Osteocyte (in vitro differentiated cells): ENCODE measurements around the gene TRNAU1AP. TPM values are rescaled to one million over a fixed set of nuclear protein-coding genes. Genes with fewer than 3 reads are reported as not detected.

Source experiments
- DNase-seq: peaks from one replicate; pipeline ENCODE4 v3.0.0; 2021; ENCODE audit warnings: mixed read lengths; ENCODE audit not compliant: unreplicated experiment; ENCODE audit errors: extremely low spot score
- H3K27ac Mint-ChIP-seq: one replicate; pipeline ENCODE4 v1.8.0; 2021; ENCODE audit warnings: mild to moderate bottlenecking, mixed read lengths; ENCODE audit not compliant: unreplicated experiment
- H3K27me3 Mint-ChIP-seq: one replicate; pipeline ENCODE4 v1.8.0; 2021; ENCODE audit warnings: mixed read lengths; ENCODE audit not compliant: unreplicated experiment
- H3K36me3 Mint-ChIP-seq: one replicate; pipeline ENCODE4 v1.8.0; 2021; ENCODE audit warnings: mixed read lengths; ENCODE audit not compliant: unreplicated experiment
- H3K4me1 Mint-ChIP-seq: one replicate; pipeline ENCODE4 v1.8.0; 2021; ENCODE audit warnings: mixed read lengths; ENCODE audit not compliant: unreplicated experiment
- H3K4me3 Mint-ChIP-seq: one replicate; pipeline ENCODE4 v1.8.0; 2021; ENCODE audit warnings: mild to moderate bottlenecking, moderate library complexity, mixed read lengths; ENCODE audit not compliant: unreplicated experiment
- H3K9me3 Mint-ChIP-seq: one replicate; pipeline ENCODE4 v1.8.0; 2021; ENCODE audit warnings: mixed read lengths; ENCODE audit not compliant: unreplicated experiment
- total RNA-seq: library from RNA; stranded (reverse); gene quantifications from 2 replicates; pipeline ENCODE4 v1.2.1, GENCODE V29; 2021
- TF ChIP-seq, protein P1 (sequence below): fragments of 200-600 bp; sonication (generic); IDR thresholded peaks from 2 replicates; pipeline ENCODE4 v1.5.0; 2021; ENCODE audit warnings: antibody characterized with exemption, mild to moderate bottlenecking, moderate library complexity

TRNAU1AP gene
- total RNA-seq, 1 donor from 2014 or later, result 23.3 TPM

DNA sequence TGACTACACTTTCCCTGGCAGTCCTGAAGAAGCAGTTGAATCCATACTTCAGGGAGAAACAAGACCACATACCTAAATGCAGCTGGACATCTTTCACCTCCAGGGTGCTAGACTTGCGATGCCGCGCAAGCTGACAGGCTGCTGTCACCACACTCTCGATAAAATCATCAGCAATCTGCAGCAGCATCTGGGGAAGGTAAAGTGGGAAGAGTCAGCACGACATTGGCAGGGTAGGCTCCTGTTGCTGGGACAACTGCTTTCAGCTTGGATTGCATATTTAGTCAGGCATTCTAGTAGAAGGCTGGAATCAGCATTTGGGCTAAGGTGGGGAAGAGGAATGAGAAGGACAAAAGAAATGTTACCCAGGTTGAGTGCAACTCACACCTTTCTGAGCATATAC, 60.3 kb downstream of the TRNAU1AP start:
- no peaks in the 10 kb centered on the region for H3K4me1 Mint-ChIP-seq
- peaks cover 19% of the 10 kb centered on the region for H3K36me3 Mint-ChIP-seq
- no peak overlapping the region for H3K27ac Mint-ChIP-seq
- no peaks in the 10 kb centered on the region for H3K27me3 Mint-ChIP-seq
- no peak for DNase-seq
- no peak overlapping the region for H3K4me3 Mint-ChIP-seq
- TF ChIP-seq, protein P1, sequence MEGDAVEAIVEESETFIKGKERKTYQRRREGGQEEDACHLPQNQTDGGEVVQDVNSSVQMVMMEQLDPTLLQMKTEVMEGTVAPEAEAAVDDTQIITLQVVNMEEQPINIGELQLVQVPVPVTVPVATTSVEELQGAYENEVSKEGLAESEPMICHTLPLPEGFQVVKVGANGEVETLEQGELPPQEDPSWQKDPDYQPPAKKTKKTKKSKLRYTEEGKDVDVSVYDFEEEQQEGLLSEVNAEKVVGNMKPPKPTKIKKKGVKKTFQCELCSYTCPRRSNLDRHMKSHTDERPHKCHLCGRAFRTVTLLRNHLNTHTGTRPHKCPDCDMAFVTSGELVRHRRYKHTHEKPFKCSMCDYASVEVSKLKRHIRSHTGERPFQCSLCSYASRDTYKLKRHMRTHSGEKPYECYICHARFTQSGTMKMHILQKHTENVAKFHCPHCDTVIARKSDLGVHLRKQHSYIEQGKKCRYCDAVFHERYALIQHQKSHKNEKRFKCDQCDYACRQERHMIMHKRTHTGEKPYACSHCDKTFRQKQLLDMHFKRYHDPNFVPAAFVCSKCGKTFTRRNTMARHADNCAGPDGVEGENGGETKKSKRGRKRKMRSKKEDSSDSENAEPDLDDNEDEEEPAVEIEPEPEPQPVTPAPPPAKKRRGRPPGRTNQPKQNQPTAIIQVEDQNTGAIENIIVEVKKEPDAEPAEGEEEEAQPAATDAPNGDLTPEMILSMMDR, result no peak
- no peaks in the 10 kb centered on the region for H3K9me3 Mint-ChIP-seq

Other genes starting within 250 kb of the TRNAU1AP start
- 13.8 and 16.5 TPM in 2 replicates for gene MED18, start 224.0 kb upstream of the TRNAU1AP start, total RNA-seq
- 55.6 and 56.0 TPM in 2 replicates for gene PHACTR4, start 183.3 kb upstream of the TRNAU1AP start, total RNA-seq
- gene RCC1, start 47.0 kb upstream of the TRNAU1AP start, total RNA-seq, result 22.9 and 25.0 TPM in 2 replicates
- gene RAB42, start 39.2 kb downstream of the TRNAU1AP start, total RNA-seq, result 0.56 and 1.6 TPM in 2 replicates
- gene TAF12, start 90.0 kb downstream of the TRNAU1AP start, total RNA-seq, result 21.7 and 22.6 TPM in 2 replicates
- gene RNU11, start 95.5 kb downstream of the TRNAU1AP start, total RNA-seq, result not detected in 2 replicates
- 17.1 and 17.9 TPM in 2 replicates for gene GMEB1, start 115.7 kb downstream of the TRNAU1AP start, total RNA-seq
- 82.6 and 83.7 TPM in 2 replicates for gene YTHDF2, start 183.9 kb downstream of the TRNAU1AP start, total RNA-seq